NB4 (cell line): Measurements from ENCODE around the gene PGM1.

ENCODE experiments used
- MYC ChIP-seq: IDR thresholded peaks from 2 replicates; pipeline ENCODE4 v1.6.1; 2011; ENCODE audit warnings: low read depth, low read length
- POLR2A ChIP-seq: IDR thresholded peaks from 2 replicates; pipeline ENCODE4 v1.6.1; 2011; ENCODE audit warnings: mild to moderate bottlenecking; ENCODE audit not compliant: insufficient read length; ENCODE audit errors: extremely low read depth
- TF ChIP-seq, protein P1 (sequence below): IDR thresholded peaks from one replicate; pipeline ENCODE4 v1.5.1; 2012; ENCODE audit warnings: low read depth, low read length

DNA sequence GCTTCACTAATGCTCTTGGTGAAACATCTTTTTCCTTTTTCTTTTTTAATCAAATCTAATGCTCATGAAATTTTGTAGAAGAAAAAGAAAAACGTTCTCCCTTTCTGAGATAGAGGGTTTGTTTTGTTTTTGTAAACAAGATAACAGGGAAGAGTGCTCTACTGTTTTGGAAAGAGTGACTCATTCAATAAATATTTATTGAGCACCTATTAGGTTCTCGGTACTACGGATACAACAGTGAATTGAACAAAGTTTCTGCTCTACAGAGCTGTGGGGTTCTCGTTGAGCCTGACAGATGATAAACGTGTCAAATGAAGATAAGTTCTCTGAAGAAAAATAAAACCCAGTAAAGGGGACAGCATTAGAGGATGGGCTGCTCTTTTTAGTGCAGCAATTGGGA, 7.0 kb downstream of the PGM1 start:
- TF ChIP-seq, protein P1, sequence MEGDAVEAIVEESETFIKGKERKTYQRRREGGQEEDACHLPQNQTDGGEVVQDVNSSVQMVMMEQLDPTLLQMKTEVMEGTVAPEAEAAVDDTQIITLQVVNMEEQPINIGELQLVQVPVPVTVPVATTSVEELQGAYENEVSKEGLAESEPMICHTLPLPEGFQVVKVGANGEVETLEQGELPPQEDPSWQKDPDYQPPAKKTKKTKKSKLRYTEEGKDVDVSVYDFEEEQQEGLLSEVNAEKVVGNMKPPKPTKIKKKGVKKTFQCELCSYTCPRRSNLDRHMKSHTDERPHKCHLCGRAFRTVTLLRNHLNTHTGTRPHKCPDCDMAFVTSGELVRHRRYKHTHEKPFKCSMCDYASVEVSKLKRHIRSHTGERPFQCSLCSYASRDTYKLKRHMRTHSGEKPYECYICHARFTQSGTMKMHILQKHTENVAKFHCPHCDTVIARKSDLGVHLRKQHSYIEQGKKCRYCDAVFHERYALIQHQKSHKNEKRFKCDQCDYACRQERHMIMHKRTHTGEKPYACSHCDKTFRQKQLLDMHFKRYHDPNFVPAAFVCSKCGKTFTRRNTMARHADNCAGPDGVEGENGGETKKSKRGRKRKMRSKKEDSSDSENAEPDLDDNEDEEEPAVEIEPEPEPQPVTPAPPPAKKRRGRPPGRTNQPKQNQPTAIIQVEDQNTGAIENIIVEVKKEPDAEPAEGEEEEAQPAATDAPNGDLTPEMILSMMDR, result no peak
- TF ChIP-seq MYC, result no peak
- no peak for TF ChIP-seq POLR2A
